Chondrocyte (in vitro differentiated cells): ENCODE measurements around the gene PRDM15. TPM values are rescaled to one million over a fixed set of nuclear protein-coding genes. Genes with fewer than 3 reads are reported as not detected.
A peak's percentile ranks its signal among the peaks of the same experiment; 100 is the strongest.

ENCODE experiments used
- DNase-seq: peaks from one replicate; pipeline ENCODE4 v3.0.0; 2021; ENCODE audit warnings: mixed read lengths, low spot score
- H3K27ac Mint-ChIP-seq: one replicate; pipeline ENCODE4 v1.8.0; 2021; ENCODE audit warnings: mild to moderate bottlenecking, moderate library complexity, mixed read lengths; ENCODE audit not compliant: unreplicated experiment
- H3K27me3 Mint-ChIP-seq: 2 replicates; pipeline ENCODE4 v1.8.0; 2021; ENCODE audit warnings: low read depth, mixed read lengths
- H3K36me3 Mint-ChIP-seq: 2 replicates; pipeline ENCODE4 v1.8.0; 2021; ENCODE audit warnings: low read depth, mixed read lengths
- H3K4me1 Mint-ChIP-seq: 2 replicates; pipeline ENCODE4 v1.8.0; 2021; ENCODE audit warnings: low read depth, mild to moderate bottlenecking, mixed read lengths
- H3K4me3 Mint-ChIP-seq: one replicate; pipeline ENCODE4 v1.8.0; 2021; ENCODE audit warnings: mild to moderate bottlenecking, moderate library complexity, mixed read lengths; ENCODE audit not compliant: unreplicated experiment
- H3K9me3 Mint-ChIP-seq: 2 replicates; pipeline ENCODE4 v1.8.0; 2021; ENCODE audit warnings: low read depth, mixed read lengths
- CTCF ChIP-seq: fragments of 200-600 bp; sonication (generic); IDR thresholded peaks from 2 replicates; pipeline ENCODE4 v1.5.0; 2021; ENCODE audit warnings: antibody characterized with exemption, mild to moderate bottlenecking, moderate library complexity
- total RNA-seq: library from RNA; stranded (reverse); gene quantifications from 3 replicates; pipeline ENCODE4 v1.2.1, GENCODE V29; 2021

Gene PRDM15
- total RNA-seq, 1 donor from 2014 or later: 4.9 TPM

GRCh38 chr21:41767606-41768436 is 111.3 kb downstream of the PRDM15 start:
- H3K36me3 Mint-ChIP-seq: no peaks in the 10 kb centered on the region
- no peak for TF ChIP-seq CTCF
- H3K4me3 Mint-ChIP-seq: peak overlapping the region; percentile 80
- no peaks in the 10 kb centered on the region for H3K9me3 Mint-ChIP-seq
- H3K4me1 Mint-ChIP-seq: peaks cover 64% of the 10 kb centered on the region
- no peaks in the 10 kb centered on the region for H3K27me3 Mint-ChIP-seq
- peak overlapping the region; percentile 93 for H3K27ac Mint-ChIP-seq
- peak; percentile 25 for DNase-seq

- DNase-seq: peak; percentile 72
- Mint-ChIP-seq H3K27ac (peak within 1 kb of the TSS; percentile 93), H3K27me3 (no peaks in the 10 kb centered on the region), H3K36me3 (no peaks in the 10 kb centered on the region), H3K9me3 (no peaks in the 10 kb centered on the region), H3K4me1 (peaks cover 69% of the 10 kb centered on the region), H3K4me3 (peak within 1 kb of the TSS; percentile 80)
- no peak for TF ChIP-seq CTCF
Measured at GRCh38 chr21:41766883-41767605, 112.1 kb downstream of the PRDM15 start, which contains the start of gene RIPK4. RIPK4 (minus strand) TSS chr21:41767052; CDS start chr21:41767041, 11 bp downstream.

- peak; percentile 75 for DNase-seq
- Mint-ChIP-seq H3K4me3 (peak overlapping the region; percentile 80), H3K27ac (peak overlapping the region; percentile 68), H3K4me1 (peaks cover 77% of the 10 kb centered on the region), H3K36me3 (no peaks in the 10 kb centered on the region), H3K27me3 (no peaks in the 10 kb centered on the region), H3K9me3 (no peaks in the 10 kb centered on the region)
- TF ChIP-seq CTCF: no peak
Measured at GRCh38 chr21:41765973-41766882, 112.9 kb downstream of the PRDM15 start.

- peak overlapping the region; percentile 68 for H3K27ac Mint-ChIP-seq
- peaks cover 85% of the 10 kb centered on the region for H3K4me1 Mint-ChIP-seq
- peak; percentile 46 for DNase-seq
- no peaks in the 10 kb centered on the region for H3K36me3 Mint-ChIP-seq
- TF ChIP-seq CTCF: no peak
- no peaks in the 10 kb centered on the region for H3K9me3 Mint-ChIP-seq
- H3K4me3 Mint-ChIP-seq: peak overlapping the region; percentile 71
- H3K27me3 Mint-ChIP-seq: no peaks in the 10 kb centered on the region
Measured at GRCh38 chr21:41765420-41765821, 113.7 kb downstream of the PRDM15 start.
